GM12878 (cell line): ENCODE data around the gene VPS18. TPM values are rescaled to one million over a fixed set of nuclear protein-coding genes. Genes with fewer than 3 reads are reported as not detected.

Source experiments
- ATAC-seq: fragments of 200-7000 bp; cut with Tn5 transposase; 3 replicates; pipeline ENCODE4 v1.9.1; 2020; ENCODE audit warnings: mild to moderate bottlenecking, moderate library complexity
- BruUV-seq: library from RNA; stranded (reverse); fragments of 400-500 nt; replicated peaks from 2 replicates; lab custom pipeline; 2021; lab: Mats Ljungman, UMichigan
- CTCF ChIA-PET: fragments of 300-600 bp; sonication (Branson Sonifier 250); formaldehyde crosslinking; extraction: SDS; loops from one replicate; lab custom pipeline; 2021; ENCODE audit warnings: inconsistent platforms; lab: Yijun Ruan, JAX
- POLR2A ChIA-PET: fragments of 350-600 bp; formaldehyde crosslinking; extraction: SDS; loops from one replicate; lab custom pipeline; 2021; ENCODE audit warnings: inconsistent platforms; lab: Charles Lee
- RAD21 ChIA-PET: fragments of 300-600 bp; sonication (Branson Sonifier 250); formaldehyde crosslinking; loops from one replicate; lab custom pipeline; 2023; ENCODE audit warnings: antibody characterized with exemption; ENCODE audit not compliant: unreplicated experiment; lab: Charles Lee
- SMC1A ChIA-PET: fragments of 300-600 bp; sonication (Branson Sonifier 250); formaldehyde crosslinking; loops from one replicate; lab custom pipeline; 2023; ENCODE audit not compliant: unreplicated experiment, uncharacterized antibody; lab: Charles Lee
- DNase-seq: peaks from one replicate; pipeline ENCODE4 v3.0.0-alpha.2; 2011; ENCODE audit warnings: low read depth, low spot score
- FAIRE-seq: peaks from 3 replicates; lab custom pipeline; 2011; peaks lifted over from hg19 to GRCh38; lab: Jason Lieb, UNC
- H2AFZ ChIP-seq: 2 replicates; pipeline ENCODE4 v1.6.0; 2011; ENCODE audit warnings: low read depth, low read length, control low read depth; ENCODE audit not compliant: control insufficient read depth
- H3K27ac ChIP-seq: 2 replicates; pipeline ENCODE4 v1.5.1; 2011; ENCODE audit warnings: control low read depth; ENCODE audit not compliant: control insufficient read depth, insufficient read depth
- H3K27me3 ChIP-seq, 2 experiments: replicated peaks in 1 of 2; 2 replicates each; pipeline versions ENCODE4 v1.6.0 to v1.6.1; 2011; ENCODE audit warnings: low read length in 1 of 2; ENCODE audit not compliant: control insufficient read depth in 2 of 2, insufficient read depth in 2 of 2
- H3K36me3 ChIP-seq, 2 experiments: 2 replicates each; pipeline ENCODE4 v1.5.1; 2011; ENCODE audit warnings: low read length in 1 of 2; ENCODE audit not compliant: control insufficient read depth in 2 of 2, insufficient read depth in 2 of 2
- H3K4me1 ChIP-seq: 2 replicates; pipeline ENCODE4 v1.6.1; 2011; ENCODE audit warnings: mild to moderate bottlenecking, low read length, moderate library complexity, mixed read lengths; ENCODE audit not compliant: control insufficient read depth, insufficient read depth
- H3K4me2 ChIP-seq: 2 replicates; pipeline ENCODE4 v1.6.0; 2011; ENCODE audit warnings: control low read depth; ENCODE audit not compliant: control insufficient read depth, insufficient read depth
- H3K4me3 ChIP-seq: fragments of 200-600 bp; sonication (generic); 2 replicates; pipeline ENCODE4 v1.5.1; 2016
- H3K79me2 ChIP-seq: 2 replicates; pipeline ENCODE4 v1.6.0; 2011; ENCODE audit warnings: low read length; ENCODE audit not compliant: control insufficient read depth, insufficient read depth
- H3K9ac ChIP-seq: 2 replicates; pipeline ENCODE4 v1.8.0; 2011; ENCODE audit warnings: low read length, control low read depth, mixed read lengths; ENCODE audit not compliant: control insufficient read depth, insufficient read depth
- H3K9me3 ChIP-seq: replicated peaks from 3 replicates; pipeline ENCODE4 v1.5.1; 2011; ENCODE audit warnings: mild to moderate bottlenecking, low read length; ENCODE audit not compliant: control insufficient read depth, insufficient read depth
- H4K20me1 ChIP-seq: 2 replicates; pipeline ENCODE4 v1.6.0; 2011; ENCODE audit not compliant: control insufficient read depth, insufficient read depth
- HDAC6 ChIP-seq: fragments of 200-600 bp; sonication (generic); IDR thresholded peaks from one replicate; pipeline ENCODE4 v1.8.0; 2017; ENCODE audit warnings: antibody characterized with exemption; ENCODE audit not compliant: unreplicated experiment
- HDGF ChIP-seq: fragments of 450-650 bp; IDR thresholded peaks from 2 replicates; pipeline ENCODE4 v1.6.1; 2016; ENCODE audit warnings: antibody characterized with exemption
- KDM1A ChIP-seq: fragments of 200-600 bp; sonication (generic); IDR thresholded peaks from 2 replicates; pipeline ENCODE4 v1.6.1; 2016; ENCODE audit warnings: borderline replicate concordance
- LARP7 ChIP-seq: fragments of 450-650 bp; IDR thresholded peaks from 2 replicates; pipeline ENCODE4 v1.6.1; 2017; ENCODE audit warnings: mild to moderate bottlenecking
- MEF2B ChIP-seq: fragments of 450-650 bp; IDR thresholded peaks from 2 replicates; pipeline ENCODE4 v1.6.1; 2018; ENCODE audit warnings: mild to moderate bottlenecking, moderate library complexity; ENCODE audit not compliant: partially characterized antibody, poor library complexity, severe bottlenecking
- MTA2 ChIP-seq: fragments of 450-650 bp; IDR thresholded peaks from 2 replicates; pipeline ENCODE4 v1.6.1; 2016; ENCODE audit warnings: low read depth, mild to moderate bottlenecking, moderate library complexity
- MXI1 ChIP-seq: fragments of 150-350 bp; IDR thresholded peaks from 2 replicates; pipeline ENCODE4 v1.6.1; 2011; ENCODE audit warnings: low read depth, mild to moderate bottlenecking, inconsistent platforms, low read length, improper control_type of control experiment
- NFYA ChIP-seq: IDR thresholded peaks from 2 replicates; pipeline ENCODE4 v1.6.1; 2011; ENCODE audit warnings: low read depth, mild to moderate bottlenecking, low read length, improper control_type of control experiment, borderline replicate concordance
- NFYB ChIP-seq: IDR thresholded peaks from 2 replicates; pipeline ENCODE4 v1.6.1; 2011; ENCODE audit warnings: low read depth, mild to moderate bottlenecking, low read length, improper control_type of control experiment, moderate library complexity; ENCODE audit not compliant: insufficient read depth
- NR2C2 ChIP-seq: IDR thresholded peaks from 2 replicates; pipeline ENCODE4 v1.6.1; 2011; ENCODE audit warnings: borderline replicate concordance, low read depth; ENCODE audit not compliant: control insufficient read depth, insufficient read length
- POLR2AphosphoS5 ChIP-seq: IDR thresholded peaks from 2 replicates; pipeline ENCODE4 v1.6.1; 2011; ENCODE audit warnings: mild to moderate bottlenecking, low read length, inconsistent platforms
- SREBF2 ChIP-seq: IDR thresholded peaks from 2 replicates; pipeline ENCODE4 v1.6.1; 2012; ENCODE audit warnings: mild to moderate bottlenecking, low read length
- TCF7 ChIP-seq: IDR thresholded peaks from 2 replicates; pipeline ENCODE4 v1.6.1; 2014; ENCODE audit warnings: antibody characterized with exemption, borderline replicate concordance
- ZNF24 ChIP-seq: fragments of 450-650 bp; IDR thresholded peaks from 2 replicates; pipeline ENCODE4 v1.6.1; 2017; ENCODE audit warnings: antibody characterized with exemption, mild to moderate bottlenecking
- WGBS: methylation state at CpG from one replicate; pipeline ENCODE4 v1.1.6; 2016; ENCODE audit warnings: low lambda C conversion rate; ENCODE audit not compliant: insufficient replicate concordance, insufficient coverage; ENCODE audit errors: missing lambda C conversion rate; 5-methylcytosine and 5-hydroxymethylcytosine counted together
- in situ Hi-C: fragments of 300-500 bp; cut with MboI; formaldehyde crosslinking; loops from 9 replicates; pipeline ENCODE4 v1.14.3; 2018; ENCODE audit warnings: mixed read lengths
- intact Hi-C: fragments of 100-400 bp; cut with micrococcal nuclease; formaldehyde crosslinking; loops from one replicate; pipeline ENCODE4 v1.14.2; 2022; ENCODE audit not compliant: unreplicated experiment
- polyA plus RNA-seq, 11 experiments: library from polyadenylated mRNA; depleted of rRNA in 4 of 11; unstranded in 6 of 11; stranded (reverse) in 5 of 11; fragments of >200 nt; fragmentation: Nextera tagmentation in 4 of 11; fragmentation: Illumina TruSeq in 1 of 11; extraction: Ambion mirVana in 4 of 11; extraction: Trizol in 1 of 11; gene quantifications; 1 replicate in 1 of 11; 2 replicates in 10 of 11; pipeline versions ENCODE4 v1.2.1 to v1.2.3, GENCODE V29; 2011 to 2016; ENCODE audit warnings: inconsistent platforms in 2 of 11, missing spikeins in 2 of 11, low read depth in 1 of 11
- total RNA-seq, 4 experiments: library from RNA; depleted of rRNA in 3 of 4; stranded (reverse); fragments of >200 nt in 3 of 4; fragmentation: Illumina TruSeq in 1 of 4; extraction: Trizol in 1 of 4; gene quantifications; 2 replicates each; pipeline versions ENCODE4 v1.2.1 to v1.2.3, GENCODE V29; 2013 to 2021
- TF ChIP-seq, protein P1 (sequence below): IDR thresholded peaks from 2 replicates; pipeline ENCODE4 v1.6.1; 2011; ENCODE audit warnings: mild to moderate bottlenecking, low read depth, low read length, moderate library complexity; ENCODE audit not compliant: insufficient replicate concordance
- TF ChIP-seq, protein P2 (sequence below): fragments of 450-650 bp; IDR thresholded peaks from 2 replicates; pipeline ENCODE4 v1.6.1; 2016; ENCODE audit warnings: mild to moderate bottlenecking
- TF ChIP-seq, protein P3 (sequence below): IDR thresholded peaks from 2 replicates; pipeline ENCODE4 v1.6.1; 2011; ENCODE audit warnings: low read depth, low read length, improper control_type of control experiment, borderline replicate concordance
- TF ChIP-seq, protein P4 (sequence below), 3 experiments: IDR thresholded peaks in 2 of 3; conservative IDR thresholded peaks in 1 of 3; 2 replicates each; pipeline ENCODE4 v1.5.1; 2011; ENCODE audit warnings: low read depth in 3 of 3, low read length in 3 of 3, mild to moderate bottlenecking in 3 of 3, control low read depth in 2 of 3, moderate library complexity in 2 of 3, inconsistent platforms in 1 of 3, mixed read lengths in 1 of 3; ENCODE audit not compliant: control insufficient read depth in 2 of 3, insufficient read depth in 1 of 3; ENCODE audit errors: extremely low read depth in 1 of 3

Gene VPS18
- total and polyA plus RNA-seq, 10 of the 15 experiments (the other 5 are each of a cell fraction or from before 2014, with no cell fraction given): 0.71 to 20.4 (median 10.6) TPM

DNA sequence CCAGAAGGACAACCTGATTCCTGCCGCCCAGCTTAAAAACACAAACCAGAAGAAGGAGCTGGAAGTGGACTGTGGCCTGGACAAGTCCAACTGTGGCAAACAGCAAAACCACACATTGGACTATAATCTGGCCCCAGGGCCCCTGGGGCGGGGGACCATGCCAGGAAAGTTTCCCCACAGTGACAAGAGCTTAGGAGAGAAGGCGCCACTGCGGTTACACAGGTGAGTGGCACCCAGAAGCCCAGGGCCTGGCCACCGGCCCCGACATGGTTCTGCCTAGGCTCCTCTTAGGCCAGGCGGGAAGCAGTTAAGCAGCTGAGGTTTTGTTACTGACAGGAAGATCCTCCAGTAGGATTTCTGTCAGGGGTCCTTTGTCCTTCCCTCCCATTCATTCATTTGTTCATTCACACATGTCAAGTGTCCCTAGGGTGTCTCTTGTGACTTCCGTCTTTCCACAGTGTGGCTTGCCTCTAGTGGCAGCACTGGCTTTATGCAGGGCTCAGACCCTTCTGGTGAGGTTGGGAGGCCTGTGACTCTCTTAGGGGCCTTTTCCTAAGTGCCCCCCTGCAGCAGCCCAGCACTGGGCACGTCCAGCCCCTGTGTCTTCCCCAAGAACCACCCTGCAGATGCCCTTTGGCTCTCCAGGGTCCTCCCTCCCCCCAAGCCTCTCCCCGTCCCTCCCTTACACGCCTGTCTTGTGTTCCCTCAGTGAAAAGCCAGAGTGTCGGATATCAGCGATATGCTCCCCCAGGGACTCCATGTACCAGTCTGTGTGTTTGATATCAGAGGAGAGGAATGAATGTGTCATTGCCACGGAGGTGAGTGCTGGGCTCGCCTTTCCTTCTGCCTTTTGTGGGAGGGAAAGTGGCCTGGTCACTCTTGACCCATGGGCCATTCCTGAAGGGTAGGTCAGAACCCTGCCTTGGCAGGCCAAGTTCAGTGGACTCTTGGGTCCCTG lies 42.7 kb downstream of the VPS18 start:
- Histone ChIP-seq H4K20me1 (no peaks in the 10 kb centered on the region), H3K4me3 (no peak overlapping the region), H2AFZ (no peak overlapping the region), H3K36me3 (no peaks in the 10 kb centered on the region), H3K9ac (no peak overlapping the region), H3K9me3 (no peaks in the 10 kb centered on the region), H3K27me3 (no peaks in the 10 kb centered on the region), H3K79me2 (no peaks in the 10 kb centered on the region), H3K4me2 (no peak overlapping the region), H3K27ac (no peak overlapping the region), H3K4me1 (peaks cover 25% of the 10 kb centered on the region)
- ChIA-PET SMC1A (no interaction called here), RAD21 (no interaction called here), POLR2A (no interaction called here), CTCF (interaction anchor here (0.9 to 1.4 kb wide), 3 partner anchors 9 to 249 kb away, joined by 3 to 4 read pairs (median 3); no protein-coding TSS in a partner anchor)
- no peak for DNase-seq
- in situ Hi-C loops: no loop called here
- peak; percentile 27 for ATAC-seq
- BruUV-seq: no TSS peak
- intact Hi-C loops: no loop called here
- FAIRE-seq: no peak
- WGBS: 63% methylated on average over 15 of the region's 15 CpGs
- TF ChIP-seq NFYA (no peak), MEF2B (peak; percentile 72), ZNF24 (peak; percentile 91), MXI1 (no peak), NFYB (0 out of 2 replicates have a peak, but pooled peaks have one; percentile 20), LARP7 (no peak), MTA2 (no peak), POLR2AphosphoS5 (no peak), HDAC6 (no peak), KDM1A (no peak), HDGF (no peak), NR2C2 (no peak), SREBF2 (no peak), TCF7 (no peak)
- TF ChIP-seq, protein P1, sequence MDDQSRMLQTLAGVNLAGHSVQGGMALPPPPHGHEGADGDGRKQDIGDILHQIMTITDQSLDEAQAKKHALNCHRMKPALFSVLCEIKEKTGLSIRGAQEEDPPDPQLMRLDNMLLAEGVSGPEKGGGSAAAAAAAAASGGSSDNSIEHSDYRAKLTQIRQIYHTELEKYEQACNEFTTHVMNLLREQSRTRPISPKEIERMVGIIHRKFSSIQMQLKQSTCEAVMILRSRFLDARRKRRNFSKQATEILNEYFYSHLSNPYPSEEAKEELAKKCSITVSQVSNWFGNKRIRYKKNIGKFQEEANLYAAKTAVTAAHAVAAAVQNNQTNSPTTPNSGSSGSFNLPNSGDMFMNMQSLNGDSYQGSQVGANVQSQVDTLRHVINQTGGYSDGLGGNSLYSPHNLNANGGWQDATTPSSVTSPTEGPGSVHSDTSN: peak; percentile 82
- TF ChIP-seq, protein P2, sequence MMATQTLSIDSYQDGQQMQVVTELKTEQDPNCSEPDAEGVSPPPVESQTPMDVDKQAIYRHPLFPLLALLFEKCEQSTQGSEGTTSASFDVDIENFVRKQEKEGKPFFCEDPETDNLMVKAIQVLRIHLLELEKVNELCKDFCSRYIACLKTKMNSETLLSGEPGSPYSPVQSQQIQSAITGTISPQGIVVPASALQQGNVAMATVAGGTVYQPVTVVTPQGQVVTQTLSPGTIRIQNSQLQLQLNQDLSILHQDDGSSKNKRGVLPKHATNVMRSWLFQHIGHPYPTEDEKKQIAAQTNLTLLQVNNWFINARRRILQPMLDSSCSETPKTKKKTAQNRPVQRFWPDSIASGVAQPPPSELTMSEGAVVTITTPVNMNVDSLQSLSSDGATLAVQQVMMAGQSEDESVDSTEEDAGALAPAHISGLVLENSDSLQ: peak; percentile 94
- TF ChIP-seq, protein P3, sequence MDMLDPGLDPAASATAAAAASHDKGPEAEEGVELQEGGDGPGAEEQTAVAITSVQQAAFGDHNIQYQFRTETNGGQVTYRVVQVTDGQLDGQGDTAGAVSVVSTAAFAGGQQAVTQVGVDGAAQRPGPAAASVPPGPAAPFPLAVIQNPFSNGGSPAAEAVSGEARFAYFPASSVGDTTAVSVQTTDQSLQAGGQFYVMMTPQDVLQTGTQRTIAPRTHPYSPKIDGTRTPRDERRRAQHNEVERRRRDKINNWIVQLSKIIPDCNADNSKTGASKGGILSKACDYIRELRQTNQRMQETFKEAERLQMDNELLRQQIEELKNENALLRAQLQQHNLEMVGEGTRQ: no peak
- TF ChIP-seq, protein P4, sequence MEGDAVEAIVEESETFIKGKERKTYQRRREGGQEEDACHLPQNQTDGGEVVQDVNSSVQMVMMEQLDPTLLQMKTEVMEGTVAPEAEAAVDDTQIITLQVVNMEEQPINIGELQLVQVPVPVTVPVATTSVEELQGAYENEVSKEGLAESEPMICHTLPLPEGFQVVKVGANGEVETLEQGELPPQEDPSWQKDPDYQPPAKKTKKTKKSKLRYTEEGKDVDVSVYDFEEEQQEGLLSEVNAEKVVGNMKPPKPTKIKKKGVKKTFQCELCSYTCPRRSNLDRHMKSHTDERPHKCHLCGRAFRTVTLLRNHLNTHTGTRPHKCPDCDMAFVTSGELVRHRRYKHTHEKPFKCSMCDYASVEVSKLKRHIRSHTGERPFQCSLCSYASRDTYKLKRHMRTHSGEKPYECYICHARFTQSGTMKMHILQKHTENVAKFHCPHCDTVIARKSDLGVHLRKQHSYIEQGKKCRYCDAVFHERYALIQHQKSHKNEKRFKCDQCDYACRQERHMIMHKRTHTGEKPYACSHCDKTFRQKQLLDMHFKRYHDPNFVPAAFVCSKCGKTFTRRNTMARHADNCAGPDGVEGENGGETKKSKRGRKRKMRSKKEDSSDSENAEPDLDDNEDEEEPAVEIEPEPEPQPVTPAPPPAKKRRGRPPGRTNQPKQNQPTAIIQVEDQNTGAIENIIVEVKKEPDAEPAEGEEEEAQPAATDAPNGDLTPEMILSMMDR (IDR thresholded peaks at IDR 0.05 in 2 of 3, conservative IDR thresholded peaks at IDR 0.05 in 1 of 3; ENCODE audit: control insufficient read depth in 2 of 3, extremely low read depth in 1 of 3, insufficient read depth in 1 of 3, low read depth in 3 of 3, low read length in 3 of 3): peak; percentile 17 to 39 (median 31); a peak in 4 of 6 replicates
